GM21786 (cell line): ENCODE results near the gene CDH23.

Experiments
- ATAC-seq: cut with Tn5 transposase; IDR thresholded peaks from one replicate; pipeline ENCODE4 v1.9.1; 2021; ENCODE audit not compliant: unreplicated experiment

CDH23 gene

GRCh38 chr10:71762324-71762723 is 365.6 kb downstream of the CDH23 start:
- ATAC-seq: no peak

DNA sequence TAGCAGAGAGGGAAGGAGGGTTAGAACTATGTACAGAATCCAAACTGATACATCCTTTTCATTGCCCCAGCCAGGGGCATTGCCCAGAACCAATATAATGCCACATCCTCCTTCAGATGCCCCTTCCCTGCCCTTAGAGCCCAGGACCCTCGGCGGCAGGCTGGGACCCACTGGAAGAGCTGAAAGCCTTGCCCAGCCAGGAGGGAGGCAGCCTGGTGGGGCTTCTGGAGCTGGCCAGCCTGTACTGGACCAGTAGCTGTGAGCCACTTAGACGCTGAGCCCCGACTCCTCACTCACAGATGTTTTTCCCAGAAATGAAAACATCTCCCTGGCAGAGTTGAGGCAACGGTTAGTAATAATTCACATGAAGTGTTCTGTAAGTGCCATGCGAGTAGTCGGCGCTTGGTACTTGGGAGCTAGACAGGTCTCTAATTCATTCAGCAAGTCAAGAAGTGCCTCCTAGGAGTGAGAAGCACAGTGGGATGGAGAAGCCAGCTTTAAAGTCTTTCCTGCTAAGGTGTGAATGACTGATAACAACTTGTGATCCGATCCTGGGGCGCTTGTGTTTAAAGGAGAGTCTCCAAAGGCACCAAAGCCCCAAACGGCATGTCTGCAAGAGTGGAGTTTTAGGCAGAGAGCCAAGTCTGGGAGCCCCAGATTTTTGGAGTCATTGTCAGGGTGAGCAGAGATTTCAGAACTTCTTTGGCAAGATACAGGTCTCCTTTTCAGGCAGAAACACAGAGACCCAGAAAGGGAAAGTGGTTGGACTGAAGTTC is 366.8 kb downstream of the CDH23 start:
- ATAC-seq: no peak

GRCh38 chr10:71765176-71765904 is 368.6 kb downstream of the CDH23 start:
- no peak for ATAC-seq

- no peak for ATAC-seq
These were observed 369.4 kb downstream of the CDH23 start for GRCh38 chr10:71765906-71766716.

GRCh38 chr10:71766717-71767419 is 370.1 kb downstream of the CDH23 start:
- ATAC-seq: no peak

GRCh38 chr10:71767420-71768035 is 370.8 kb downstream of the CDH23 start:
- no peak for ATAC-seq

DNA sequence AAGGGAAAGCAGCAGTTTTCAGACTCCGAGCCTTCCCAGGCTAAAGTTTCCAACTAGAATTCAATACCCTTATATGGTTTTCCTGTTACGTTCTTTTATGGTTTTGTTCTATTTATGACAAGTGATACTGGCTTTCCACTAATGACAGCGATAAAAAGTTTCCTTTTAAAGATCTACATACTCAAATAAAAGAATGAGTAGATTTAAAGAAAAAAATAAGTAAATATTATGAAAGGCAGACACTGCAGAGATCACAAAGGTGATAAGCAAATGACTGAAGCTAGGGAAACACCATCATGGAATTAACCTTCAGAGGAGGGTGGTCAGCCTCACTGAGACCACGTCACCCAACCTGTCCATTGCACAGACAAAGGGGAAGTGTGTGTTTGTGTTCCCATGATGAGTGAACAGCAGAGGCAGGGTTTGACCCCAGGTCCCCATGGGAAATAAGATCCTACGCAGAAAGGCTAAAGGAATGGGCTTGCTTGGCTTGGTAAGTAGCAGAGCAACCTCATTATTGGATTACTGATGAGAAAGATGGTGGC is 372.6 kb downstream of the CDH23 start:
- peak; percentile 20 for ATAC-seq

GRCh38 chr10:71770255-71770654 is 373.5 kb downstream of the CDH23 start:
- no peak for ATAC-seq

DNA sequence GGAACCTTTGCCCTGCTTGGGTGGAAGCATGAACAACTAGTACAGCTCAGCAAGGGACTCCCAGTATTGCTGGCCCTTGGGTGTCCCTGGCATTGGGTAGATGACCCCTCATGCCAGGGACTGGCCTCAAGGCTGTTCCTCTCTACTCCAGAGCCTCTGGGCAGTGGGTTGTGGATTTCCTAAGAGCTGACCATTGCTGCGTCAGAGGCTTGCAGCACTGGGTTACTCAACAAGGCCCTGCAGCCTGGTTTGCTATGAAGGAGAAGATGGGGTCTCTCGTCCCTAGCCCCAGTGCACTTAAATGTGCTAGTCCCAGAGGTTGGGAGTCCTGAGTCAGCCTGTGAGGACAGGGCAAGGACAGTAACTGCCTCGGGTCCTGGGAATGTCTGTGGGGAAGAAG is 374.1 kb downstream of the CDH23 start:
- no peak for ATAC-seq

DNA sequence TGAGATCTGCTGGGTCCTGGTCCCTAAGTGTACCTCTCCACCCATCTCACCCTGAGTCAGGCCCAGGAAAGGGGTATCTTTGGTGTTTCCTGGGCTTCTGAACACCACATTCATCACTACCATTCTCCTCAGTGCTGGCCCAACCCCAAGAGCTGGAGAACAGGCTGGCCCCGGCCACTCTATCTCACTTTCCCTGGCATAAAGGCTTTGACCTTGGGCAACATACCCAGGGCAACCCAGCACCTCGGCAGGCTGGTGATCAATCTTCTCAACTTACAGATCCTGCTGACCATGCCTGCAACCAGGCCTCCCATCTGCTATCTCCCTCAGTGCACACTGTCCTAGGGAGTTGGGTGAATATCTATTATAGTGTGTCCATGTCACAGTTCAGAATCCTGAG is 374.5 kb downstream of the CDH23 start:
- ATAC-seq: no peak

GRCh38 chr10:71771821-71772617 is 375.3 kb downstream of the CDH23 start:
- ATAC-seq: no peak

DNA sequence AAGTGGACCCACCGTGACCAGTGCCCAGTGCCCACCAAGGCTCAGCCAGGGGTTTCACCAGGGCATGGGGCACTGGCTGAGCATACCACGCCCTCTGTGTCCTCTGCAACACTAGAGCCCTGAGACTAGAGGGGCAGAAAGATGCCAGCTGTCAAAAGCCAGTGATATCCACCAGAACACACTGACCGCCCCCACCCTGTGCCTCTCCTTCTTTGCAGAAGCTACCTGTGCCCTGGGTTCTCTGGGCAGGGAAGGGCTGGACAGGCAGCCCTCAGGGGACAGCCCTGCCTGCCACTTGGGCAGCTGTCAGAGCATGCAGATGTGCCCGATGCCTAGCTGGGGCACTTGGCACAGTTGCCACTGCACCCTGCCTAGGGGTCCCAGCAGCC is 376.1 kb downstream of the CDH23 start:
- ATAC-seq: no peak

DNA sequence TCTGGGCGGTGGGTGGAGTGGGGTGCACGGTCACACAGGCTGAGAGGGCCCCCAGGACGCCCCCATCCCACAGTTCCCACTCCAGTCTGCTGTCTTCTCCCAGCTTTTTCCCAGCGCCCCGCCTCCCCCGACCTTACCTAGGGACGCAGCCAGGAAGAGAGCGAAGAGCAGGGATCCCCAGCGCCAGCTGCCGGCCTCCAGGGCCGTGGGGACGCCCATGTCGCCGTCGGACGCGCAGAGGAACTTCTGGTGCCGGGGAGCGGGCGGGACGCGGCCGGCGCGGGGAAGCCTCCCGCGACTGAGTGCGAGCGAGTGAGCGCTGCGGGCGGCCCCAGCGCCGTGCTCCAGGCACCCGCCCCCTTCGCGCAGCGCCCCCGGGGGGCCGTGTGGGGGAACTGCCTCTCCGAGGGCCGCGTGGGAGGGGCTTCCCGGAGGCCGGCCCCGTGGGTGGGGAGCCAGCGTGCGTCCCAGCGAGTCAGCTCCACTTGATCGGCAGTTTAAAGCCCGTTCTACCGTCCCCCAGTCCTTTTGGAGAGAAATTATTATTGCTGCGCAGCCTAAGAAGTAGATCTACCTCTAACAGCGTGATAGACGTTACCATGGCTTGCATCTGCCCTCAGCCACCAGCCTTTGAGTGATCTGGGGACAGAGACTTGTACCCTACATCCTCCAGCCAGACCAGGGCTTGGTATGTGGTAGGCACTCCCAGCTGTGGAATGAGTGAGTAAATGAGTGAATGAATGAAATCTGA is 376.7 kb downstream of the CDH23 start, which contains the start of gene VSIR:
VSIR (minus strand) TSS at position 300 of the 751 bp plus-strand sequence; CDS start at position 219, 81 bp downstream.
- ATAC-seq: peak; percentile 36

- ATAC-seq: no peak
These were observed 378.4 kb downstream of the CDH23 start for GRCh38 chr10:71774916-71775702.

DNA sequence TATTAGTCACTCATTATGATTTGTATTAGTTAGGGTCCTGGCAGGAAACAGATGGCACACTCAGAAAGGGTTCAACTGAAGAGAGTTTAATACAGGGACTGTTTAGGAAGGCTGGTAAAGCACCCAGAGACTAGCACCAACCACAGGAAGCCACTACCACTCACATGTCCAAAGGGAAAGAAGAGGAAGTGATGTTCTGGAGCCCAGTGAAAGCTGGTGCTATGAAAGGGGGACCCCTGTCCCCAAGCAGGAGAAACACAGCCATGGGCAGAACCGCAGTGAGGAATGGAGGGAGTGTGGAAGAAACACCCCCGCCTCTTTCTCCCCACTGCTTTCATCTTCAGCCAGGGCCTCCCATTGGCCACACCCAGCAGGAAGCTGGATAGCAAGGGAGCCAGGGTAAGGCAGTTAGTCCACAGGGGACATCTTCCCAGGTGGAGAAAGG is 379.8 kb downstream of the CDH23 start:
- ATAC-seq: no peak

DNA sequence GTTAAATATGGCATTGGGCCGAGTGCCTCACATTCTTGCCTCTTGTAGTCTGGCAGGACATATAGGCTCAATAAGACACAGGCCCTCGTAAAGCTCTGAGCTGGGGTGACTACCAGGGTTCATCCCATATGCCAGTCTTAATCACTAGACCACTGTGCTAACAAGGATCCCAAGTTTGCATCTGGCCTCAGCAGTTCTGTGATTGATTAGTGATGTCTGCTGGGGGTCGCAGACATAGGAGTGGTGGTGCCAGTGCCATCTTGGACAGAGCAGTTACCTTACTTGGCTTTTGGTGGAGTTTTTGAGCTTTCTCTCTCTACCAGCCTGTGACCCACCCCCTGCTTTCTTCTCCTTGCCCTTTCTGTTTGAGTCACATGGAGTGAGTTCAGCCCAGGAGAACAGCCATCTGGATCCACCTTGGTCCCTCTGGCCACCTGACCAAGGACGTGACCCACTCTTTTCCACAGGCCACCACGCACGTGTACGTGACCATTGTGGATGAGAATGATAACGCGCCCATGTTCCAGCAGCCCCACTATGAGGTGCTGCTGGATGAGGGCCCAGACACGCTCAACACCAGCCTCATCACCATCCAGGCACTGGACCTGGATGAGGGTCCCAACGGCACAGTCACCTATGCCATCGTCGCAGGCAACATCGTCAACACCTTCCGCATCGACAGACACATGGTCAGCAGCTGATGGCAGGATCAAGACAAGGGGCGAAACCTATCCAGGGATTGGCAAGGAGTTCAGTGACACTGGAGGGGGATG is 380.7 kb downstream of the CDH23 start:
- no peak for ATAC-seq
